ENCODE results near the gene INS.
"Not testable (repeated sequence)": the region's sequence is repeated elsewhere in the genome, so short reads cannot be mapped to it uniquely, and the experiment has no call there.

The INS gene

GRCh38 chr11:2180789-2181370 lies 19.9 kb upstream of the INS start:
- no peak for DNase-seq (ENCODE audit: low spot score)

- no peak for DNase-seq (ENCODE audit: low spot score)
Measured at GRCh38 chr11:2180347-2180746, 19.3 kb upstream of the INS start.

- no peak for DNase-seq (ENCODE audit: low spot score)
Measured at GRCh38 chr11:2179516-2179915, 18.5 kb upstream of the INS start.

- DNase-seq (ENCODE audit: low spot score) = no peak
Measured at GRCh38 chr11:2178906-2179494, 18.0 kb upstream of the INS start.

- DNase-seq (ENCODE audit: low spot score) = not testable (repeated sequence)
Measured at GRCh38 chr11:2178055-2178773, 17.2 kb upstream of the INS start.

GRCh38 chr11:2177076-2177475 lies 16.1 kb upstream of the INS start:
- no peak for DNase-seq (ENCODE audit: low spot score)

- no peak for DNase-seq (ENCODE audit: low spot score)
Measured at GRCh38 chr11:2176389-2176900, 15.4 kb upstream of the INS start.

GRCh38 chr11:2175659-2176058 lies 14.7 kb upstream of the INS start:
- no peak for DNase-seq (ENCODE audit: low spot score)

GRCh38 chr11:2174361-2174760 lies 13.4 kb upstream of the INS start:
- DNase-seq (ENCODE audit: low spot score) = no peak

- DNase-seq (ENCODE audit: low spot score) = no peak
Measured at GRCh38 chr11:2173761-2174160, 12.8 kb upstream of the INS start.

- DNase-seq (ENCODE audit: low spot score) = no peak
Measured at GRCh38 chr11:2173150-2173693, 12.2 kb upstream of the INS start.

- DNase-seq (ENCODE audit: low spot score) = no peak
Measured at GRCh38 chr11:2172676-2173075, 11.7 kb upstream of the INS start.

GRCh38 chr11:2171591-2172003 lies 10.6 kb upstream of the INS start, which contains the start of gene TH:
Gene TH (minus strand): TSS chr11:2171815. CDS start chr11:2171786, 29 bp downstream.
- no peak for DNase-seq (ENCODE audit: low spot score)

GRCh38 chr11:2169626-2170570 lies 8.9 kb upstream of the INS start:
- DNase-seq (ENCODE audit: low spot score) = no peak

- DNase-seq (ENCODE audit: low spot score) = no peak
Measured at GRCh38 chr11:2169005-2169378, 8.0 kb upstream of the INS start.

GRCh38 chr11:2168286-2169004 lies 7.4 kb upstream of the INS start:
- no peak for DNase-seq (ENCODE audit: low spot score)

GRCh38 chr11:2167141-2168045 lies 6.4 kb upstream of the INS start:
- DNase-seq (ENCODE audit: low spot score) = no peak

- no peak for DNase-seq (ENCODE audit: low spot score)
Measured at GRCh38 chr11:2166091-2166851, 5.3 kb upstream of the INS start.

GRCh38 chr11:2165571-2165970 lies 4.6 kb upstream of the INS start:
- DNase-seq (ENCODE audit: low spot score) = no peak
